Measurements from ENCODE around the gene SH2B2. TPM values are rescaled to one million over a fixed set of nuclear protein-coding genes. Genes with fewer than 3 reads are reported as not detected.

SH2B2 gene
- total and polyA plus RNA-seq, 2 donors (not counting 3 experiments of a cell fraction or from before 2014, with no cell fraction given), result 0.69 to 0.73 TPM

GRCh38 chr7:102261451-102261850 lies 25.2 kb upstream of the SH2B2 start:
- POLR2A ChIA-PET, result interaction anchor here (1.0 kb wide), 1 partner anchor 98 kb away, joined by 3 read pairs; no protein-coding TSS in a partner anchor

More at GRCh38 chr7:102261451-102261850, 25.2 kb upstream of the SH2B2 start:
- TF ChIP-seq JUN (IDR thresholded peaks at IDR 0.05; ENCODE audit: borderline replicate concordance, insufficient read depth, insufficient read length, low read depth), result no peak
- TF ChIP-seq POLR2A (IDR thresholded peaks at IDR 0.05; ENCODE audit: low read depth, low read length), result no peak
- TF ChIP-seq POLR2AphosphoS5 (IDR thresholded peaks at IDR 0.05; ENCODE audit: insufficient read depth, low read depth, low read length), result no peak
- no peak for TF ChIP-seq CTCF (IDR thresholded peaks at IDR 0.05; ENCODE audit: extremely low read depth in 1 of 2, insufficient read depth in 1 of 2, low read depth in 1 of 2, low read length in 2 of 2)
- no peak for TF ChIP-seq MYC (IDR thresholded peaks at IDR 0.05; ENCODE audit: low read depth, low read length)
- TF ChIP-seq MAX (IDR thresholded peaks at IDR 0.05; ENCODE audit: insufficient read depth, insufficient read length), result no peak
- TF ChIP-seq GATA2 (IDR thresholded peaks at IDR 0.05; ENCODE audit: insufficient read depth, insufficient read length, low read depth, low read length), result no peak
- no peak for TF ChIP-seq FOS (IDR thresholded peaks at IDR 0.05; ENCODE audit: borderline replicate concordance, insufficient read depth, low read length)
- TF ChIP-seq EZH2 (IDR thresholded peaks at IDR 0.05; ENCODE audit: borderline replicate concordance, low read depth, low read length, severe bottlenecking), result no peak
- FAIRE-seq (no peak), DNase-seq (ENCODE audit: low read depth, low spot score) (no peak)
- Histone ChIP-seq H3K27ac (ENCODE audit: insufficient read depth, low read depth, low read length) (no peak overlapping the region), H3K9me3 (replicated peaks; ENCODE audit: control insufficient read depth, insufficient read depth, low read length) (no peaks in the 10 kb centered on the region), H2AFZ (ENCODE audit: low read depth, low read length) (no peak overlapping the region), H3K36me3 (ENCODE audit: control insufficient read depth in 2 of 2, extremely low read depth in 1 of 2, insufficient read depth in 2 of 2, low read length in 2 of 2) (no peaks in the 10 kb centered on the region), H3K9me1 (replicated peaks; ENCODE audit: control insufficient read depth, extremely low read depth, insufficient read depth, low read length) (no peaks in the 10 kb centered on the region), H3K4me1 (ENCODE audit: control insufficient read depth, extremely low read depth, insufficient read depth, low read length) (no peaks in the 10 kb centered on the region), H3K9ac (replicated peaks; ENCODE audit: extremely low read depth, insufficient read depth, low read length) (no peak overlapping the region), H3K4me3 (replicated peaks in 1 of 3; ENCODE audit: insufficient read depth in 1 of 3, low read depth in 1 of 3, low read length in 3 of 3) (no peak overlapping the region), H4K20me1 (replicated peaks; ENCODE audit: control insufficient read depth, extremely low read depth, insufficient read depth, low read length) (no peaks in the 10 kb centered on the region), H3K27me3 (ENCODE audit: control insufficient read depth in 2 of 2, insufficient read depth in 2 of 2, low read length in 2 of 2) (no peaks in the 10 kb centered on the region), H3K79me2 (ENCODE audit: control insufficient read depth, insufficient read depth, low read length) (no peaks in the 10 kb centered on the region), H3K4me2 (ENCODE audit: insufficient read depth, low read length) (no peak overlapping the region)
- no TSS peak for BruUV-seq (replicated peaks)
- dilution Hi-C loops (cut with MboI; ENCODE audit: extremely low pct_ligation_motif_present, low sequenced_read_pairs), result no loop called here
- CTCF ChIA-PET, result no interaction called here
- intact Hi-C loops (cut with micrococcal nuclease), result no loop called here

Measured in endothelial cell of umbilical vein (primary cell).